ENCODE measurements around the gene SCGB1D2.

DNA sequence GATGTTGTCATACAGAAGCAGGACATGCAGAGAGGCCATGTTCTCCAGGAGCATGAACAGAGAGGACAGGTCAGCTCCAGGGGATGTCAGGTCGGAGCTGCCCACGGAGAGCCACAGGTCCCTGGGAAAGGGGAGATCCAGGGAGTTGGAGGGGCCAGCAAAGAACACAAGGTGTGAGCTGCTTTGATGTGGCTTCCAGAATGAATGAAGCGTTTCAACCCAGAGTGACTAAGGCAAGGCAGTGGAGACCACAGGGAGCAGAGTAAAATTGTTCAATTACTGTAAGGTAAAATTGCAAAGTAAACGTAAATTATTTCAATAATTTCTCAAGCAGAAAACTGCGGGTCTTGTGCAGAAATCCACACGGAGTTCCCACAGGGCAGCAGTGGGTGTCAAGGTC, 39.1 kb upstream of the SCGB1D2 start:
- TF ChIP-seq CTCF (conservative IDR thresholded peaks at IDR 0.05; ENCODE audit: low read depth, low read length) = no peak
- no peak for TF ChIP-seq EZH2 (IDR thresholded peaks at IDR 0.05; ENCODE audit: low read length, unreplicated experiment)
- no peak for TF ChIP-seq EZH2phosphoT487 (IDR thresholded peaks at IDR 0.05; ENCODE audit: borderline replicate concordance, low read length)
